Prostate gland (tissue), 2 donors: ENCODE measurements around the gene RUNX2. TPM values are rescaled to one million over a fixed set of nuclear protein-coding genes. Genes with fewer than 3 reads are reported as not detected.

Source experiments
- DNase-seq: peaks from one replicate; pipeline ENCODE4 v3.0.0-alpha.2; 2019; ENCODE audit warnings: low spot score
- H3K27ac ChIP-seq, 2 donors: fragments of 200-600 bp; sonication (generic); 2 replicates each; pipeline ENCODE4 v1.5.1; 2017 to 2019
- H3K27me3 ChIP-seq: fragments of 200-600 bp; sonication (generic); replicated peaks from 2 replicates; pipeline ENCODE4 v1.5.1; 2019; ENCODE audit not compliant: insufficient read depth
- H3K36me3 ChIP-seq, 2 donors: fragments of 200-600 bp; sonication (generic); 1 replicate in 1 of 2; 2 replicates in 1 of 2; pipeline versions ENCODE4 v1.5.1 to v1.8.1; 2017 to 2019
- H3K4me1 ChIP-seq: fragments of 200-600 bp; sonication (generic); replicated peaks from 2 replicates; pipeline ENCODE4 v1.5.1; 2019
- H3K4me3 ChIP-seq, 2 donors: fragments of 200-600 bp; sonication (generic); 2 replicates each; pipeline ENCODE4 v1.5.1; 2017 to 2019
- H3K9me3 ChIP-seq: fragments of 200-600 bp; sonication (generic); 2 replicates; pipeline ENCODE4 v1.5.1; 2017
- POLR2A ChIP-seq: fragments of 450-650 bp; IDR thresholded peaks from one replicate; pipeline ENCODE4 v1.6.1; 2016; ENCODE audit warnings: antibody characterized with exemption, mild to moderate bottlenecking
- POLR2AphosphoS5 ChIP-seq: sonication (generic); formaldehyde crosslinking; IDR thresholded peaks from one replicate; pipeline ENCODE4 v1.6.1; 2017; ENCODE audit warnings: antibody characterized with exemption
- WGBS: methylation state at CpG from one replicate; pipeline ENCODE4 v1.1.5; 2018; 5-methylcytosine and 5-hydroxymethylcytosine counted together
- intact Hi-C: fragments of 100-400 bp; cut with DNase I; formaldehyde crosslinking; loops from one replicate; pipeline ENCODE4 v1.14.2; 2022
- total RNA-seq, 2 donors: library from RNA; depleted of rRNA; stranded (reverse); fragments of >200 nt; gene quantifications; one replicate each; pipeline ENCODE4 v1.1.0, GENCODE V29; 2016
- TF ChIP-seq, protein P1 (sequence below), 4 experiments: fragments of 200-600 bp in 2 of 4; fragments of 450-650 bp in 2 of 4; sonication (generic) in 2 of 4; IDR thresholded peaks; 1 replicate in 3 of 4; 2 replicates in 1 of 4; pipeline ENCODE4 v1.5.1; 2016 to 2019; ENCODE audit warnings: antibody characterized with exemption in 4 of 4, mild to moderate bottlenecking in 2 of 4, moderate library complexity in 2 of 4

Gene RUNX2
- total RNA-seq, 2 donors from 2014 or later = 9.2 to 10.7 TPM

DNA sequence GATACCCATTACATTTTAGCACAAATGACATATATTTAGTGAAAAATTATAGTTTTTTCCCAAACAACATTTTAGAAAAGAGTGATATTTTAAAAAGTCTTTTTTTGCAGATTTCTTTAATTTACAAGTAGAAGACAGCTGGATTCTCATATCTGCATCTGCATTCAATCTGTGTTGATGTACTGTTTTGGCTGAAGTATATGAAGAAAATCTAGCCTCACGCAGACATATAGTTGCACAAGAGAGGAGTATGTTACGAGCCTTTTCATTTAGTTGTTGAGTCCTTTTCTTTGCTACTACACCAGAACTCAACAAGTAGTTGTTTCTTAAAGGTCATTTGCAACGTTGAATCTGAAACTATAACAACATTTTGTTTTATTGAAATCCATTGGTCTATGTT lies 363.9 kb downstream of the RUNX2 start:
- TF ChIP-seq, protein P1, sequence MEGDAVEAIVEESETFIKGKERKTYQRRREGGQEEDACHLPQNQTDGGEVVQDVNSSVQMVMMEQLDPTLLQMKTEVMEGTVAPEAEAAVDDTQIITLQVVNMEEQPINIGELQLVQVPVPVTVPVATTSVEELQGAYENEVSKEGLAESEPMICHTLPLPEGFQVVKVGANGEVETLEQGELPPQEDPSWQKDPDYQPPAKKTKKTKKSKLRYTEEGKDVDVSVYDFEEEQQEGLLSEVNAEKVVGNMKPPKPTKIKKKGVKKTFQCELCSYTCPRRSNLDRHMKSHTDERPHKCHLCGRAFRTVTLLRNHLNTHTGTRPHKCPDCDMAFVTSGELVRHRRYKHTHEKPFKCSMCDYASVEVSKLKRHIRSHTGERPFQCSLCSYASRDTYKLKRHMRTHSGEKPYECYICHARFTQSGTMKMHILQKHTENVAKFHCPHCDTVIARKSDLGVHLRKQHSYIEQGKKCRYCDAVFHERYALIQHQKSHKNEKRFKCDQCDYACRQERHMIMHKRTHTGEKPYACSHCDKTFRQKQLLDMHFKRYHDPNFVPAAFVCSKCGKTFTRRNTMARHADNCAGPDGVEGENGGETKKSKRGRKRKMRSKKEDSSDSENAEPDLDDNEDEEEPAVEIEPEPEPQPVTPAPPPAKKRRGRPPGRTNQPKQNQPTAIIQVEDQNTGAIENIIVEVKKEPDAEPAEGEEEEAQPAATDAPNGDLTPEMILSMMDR (IDR thresholded peaks at IDR 0.05) = no peak
- TF ChIP-seq POLR2AphosphoS5 (no peak), POLR2A (no peak)
- WGBS = 91% methylated on average over 3 of the region's 3 CpGs

DNA sequence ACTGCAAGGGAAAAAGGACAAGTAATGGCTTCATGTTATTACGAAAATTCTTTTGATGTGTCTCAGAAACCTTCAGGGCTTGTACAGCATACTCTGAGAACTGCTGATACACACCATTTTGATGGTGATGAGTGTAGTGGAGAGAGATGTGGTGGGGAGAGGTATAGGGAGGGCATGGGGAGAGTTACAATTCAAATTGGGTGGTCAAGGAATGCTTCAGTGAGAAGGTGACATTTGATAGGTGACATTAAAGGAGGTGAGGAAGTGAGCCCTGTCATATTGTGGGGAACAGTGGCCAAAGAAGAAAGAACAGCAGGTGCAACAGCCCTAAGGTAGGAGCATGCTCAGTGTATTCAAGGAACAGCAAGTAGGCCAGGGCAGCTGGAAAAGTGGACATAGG lies 368.6 kb downstream of the RUNX2 start:
- H3K9me3 ChIP-seq = no peaks in the 10 kb centered on the region
- no peak for DNase-seq
- H3K36me3 ChIP-seq = no peaks in the 10 kb centered on the region
- no peak overlapping the region for H3K27ac ChIP-seq
- TF ChIP-seq, protein P1 (IDR thresholded peaks at IDR 0.05) = no peak
- TF ChIP-seq POLR2A (no peak), POLR2AphosphoS5 (no peak)
- 89% methylated on average over 1 of the region's 1 CpG for WGBS
- no peak overlapping the region for H3K4me3 ChIP-seq
- H3K27me3 ChIP-seq = no peaks in the 10 kb centered on the region
- intact Hi-C loops = no loop called here
- no peaks in the 10 kb centered on the region for H3K4me1 ChIP-seq

More for the DNA sequence above, 363.9 kb downstream of the RUNX2 start:
- no peaks in the 10 kb centered on the region for H3K27me3 ChIP-seq
- intact Hi-C loops = no loop called here
- no peaks in the 10 kb centered on the region for H3K4me1 ChIP-seq
- H3K36me3 ChIP-seq = no peaks in the 10 kb centered on the region
- no peak overlapping the region for H3K27ac ChIP-seq
- no peak for DNase-seq
- H3K4me3 ChIP-seq = no peak overlapping the region
- no peaks in the 10 kb centered on the region for H3K9me3 ChIP-seq

DNA sequence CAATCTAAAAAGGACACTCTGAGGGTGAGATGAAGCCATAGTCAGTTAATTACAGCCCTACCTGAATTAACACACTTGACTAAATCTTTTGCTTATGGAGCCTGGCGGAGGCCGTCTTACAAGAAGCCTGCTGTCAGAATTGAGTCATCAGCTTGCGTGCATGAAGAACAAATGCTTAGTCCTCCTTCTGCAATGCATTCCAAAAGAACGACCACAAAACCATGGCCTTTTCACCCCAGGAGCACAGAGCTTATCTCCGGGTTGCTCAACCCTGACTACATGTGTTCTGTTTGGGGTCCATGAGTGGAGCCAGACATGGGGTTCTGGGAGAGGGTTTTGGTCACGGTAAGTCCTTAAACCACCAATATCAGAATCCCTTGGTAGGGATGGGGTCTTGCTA lies 369.5 kb downstream of the RUNX2 start:
- intact Hi-C loops = no loop called here
- Histone ChIP-seq H3K27ac (no peak overlapping the region), H3K27me3 (no peaks in the 10 kb centered on the region), H3K4me3 (no peak overlapping the region), H3K9me3 (no peaks in the 10 kb centered on the region), H3K4me1 (no peaks in the 10 kb centered on the region), H3K36me3 (no peaks in the 10 kb centered on the region)
- 92% methylated on average over 6 of the region's 6 CpGs for WGBS
- TF ChIP-seq, protein P1 (IDR thresholded peaks at IDR 0.05) = no peak
- TF ChIP-seq POLR2A (no peak), POLR2AphosphoS5 (no peak)
- DNase-seq = no peak

DNA sequence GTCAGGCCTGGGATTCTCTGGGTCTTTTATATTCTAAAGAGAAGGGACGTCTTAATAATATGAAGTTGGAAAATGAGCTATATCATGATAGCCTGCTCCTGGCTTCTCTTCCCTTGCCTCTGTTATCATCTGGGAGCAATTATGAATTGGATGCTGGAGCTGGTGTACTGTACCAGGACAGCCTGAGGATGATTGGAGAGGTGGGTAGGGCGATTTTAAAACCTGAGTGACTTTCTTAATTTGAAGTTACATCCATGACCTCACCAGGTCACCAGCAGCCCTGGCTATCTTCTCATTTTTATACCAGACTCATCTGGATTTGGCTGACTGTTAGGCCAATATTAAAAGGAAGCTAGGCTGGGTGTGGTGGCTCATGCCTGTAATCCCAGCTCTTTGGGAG lies 369.9 kb downstream of the RUNX2 start:
- Histone ChIP-seq H3K36me3 (no peaks in the 10 kb centered on the region), H3K9me3 (no peaks in the 10 kb centered on the region), H3K4me1 (no peaks in the 10 kb centered on the region), H3K4me3 (no peak overlapping the region), H3K27me3 (no peaks in the 10 kb centered on the region), H3K27ac (no peak overlapping the region)
- 94% methylated on average over 2 of the region's 2 CpGs for WGBS
- intact Hi-C loops = no loop called here
- no peak for TF ChIP-seq POLR2AphosphoS5
- TF ChIP-seq POLR2A = no peak
- TF ChIP-seq, protein P1 (IDR thresholded peaks at IDR 0.05) = no peak
- no peak for DNase-seq

DNA sequence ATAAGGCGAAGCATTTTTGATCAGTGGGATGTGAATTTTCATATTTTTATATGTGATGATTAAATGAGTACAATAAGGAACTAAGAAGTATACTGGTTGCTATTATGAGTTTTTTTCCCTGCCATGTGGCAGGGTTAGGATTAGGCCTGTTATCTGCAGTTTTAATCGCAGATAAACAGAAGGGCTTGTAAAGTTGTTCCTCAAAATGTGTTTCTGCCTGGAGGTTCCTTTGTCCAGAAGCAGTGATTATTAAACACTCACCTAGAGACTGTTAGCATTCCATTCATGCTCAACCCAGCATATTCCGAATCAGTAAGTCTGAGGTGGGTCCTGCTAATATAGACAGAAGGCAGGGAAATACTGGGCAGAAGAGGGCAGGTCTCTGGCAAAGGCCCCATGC lies 371.5 kb downstream of the RUNX2 start:
- WGBS = 21% methylated on average over 3 of the region's 3 CpGs
- no peaks in the 10 kb centered on the region for H3K4me1 ChIP-seq
- no peak overlapping the region for H3K4me3 ChIP-seq
- no peaks in the 10 kb centered on the region for H3K36me3 ChIP-seq
- TF ChIP-seq, protein P1 (IDR thresholded peaks at IDR 0.05) = no peak
- peak; percentile 65 for TF ChIP-seq POLR2AphosphoS5
- H3K27ac ChIP-seq = peak overlapping the region in 1 of 2 donors; percentile 2
- intact Hi-C loops = no loop called here
- H3K9me3 ChIP-seq = no peaks in the 10 kb centered on the region
- no peaks in the 10 kb centered on the region for H3K27me3 ChIP-seq
- peak; percentile 26 for DNase-seq
